ENCODE data around the gene NCKAP5.

The NCKAP5 gene

DNA sequence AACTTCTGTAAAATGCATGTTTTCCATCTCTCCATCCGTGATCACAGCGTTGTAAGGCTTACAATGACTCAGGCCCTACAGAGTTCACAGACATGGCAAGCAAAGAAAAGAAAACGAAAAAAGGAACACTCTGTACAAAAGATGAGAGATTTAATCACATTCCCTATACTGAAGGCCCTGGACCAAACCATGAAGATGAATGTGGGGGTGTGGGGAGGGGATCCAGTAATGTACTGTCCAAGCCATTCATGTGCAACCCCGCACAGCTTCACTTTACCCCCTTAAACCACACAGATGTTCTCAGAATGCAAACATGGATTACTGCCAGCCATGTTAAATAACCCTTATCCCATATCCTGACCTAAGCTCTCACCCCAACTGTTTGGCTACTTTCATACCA lies 391.1 kb downstream of the NCKAP5 start:
- DNase-seq: no peak

- no peak for DNase-seq
These were observed 392.3 kb downstream of the NCKAP5 start for GRCh38 chr2:133175926-133176325.

GRCh38 chr2:133173224-133173623 lies 395.0 kb downstream of the NCKAP5 start:
- no peak for DNase-seq

DNA sequence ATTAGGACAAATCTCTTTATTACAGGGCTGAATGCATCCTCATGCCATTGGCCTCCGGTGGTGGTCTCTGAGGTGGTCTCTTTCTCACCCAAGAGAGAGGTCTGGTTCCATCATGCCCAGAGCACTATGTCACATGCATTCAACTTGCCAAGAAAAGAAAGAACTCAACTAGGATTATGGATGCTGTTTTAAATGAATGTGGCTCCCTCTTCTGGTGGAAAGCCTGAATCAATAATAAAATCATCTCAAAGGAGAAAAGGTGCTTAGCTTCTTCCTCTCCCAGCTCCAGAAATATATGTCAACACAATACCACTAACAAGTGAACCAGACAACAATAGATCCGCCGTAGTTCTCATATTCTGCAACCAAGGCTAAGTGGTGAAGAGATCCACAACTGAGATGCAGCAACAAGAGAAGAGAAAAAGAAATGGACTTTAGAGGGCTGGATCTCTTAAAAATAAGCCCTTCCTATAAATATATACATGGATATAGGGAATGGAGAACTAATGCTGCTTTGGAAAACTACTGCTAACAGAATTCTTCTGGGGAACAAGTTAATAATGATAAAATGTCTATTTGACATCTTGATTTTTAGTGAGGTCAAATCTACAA lies 396.8 kb downstream of the NCKAP5 start:
- no peak for DNase-seq

DNA sequence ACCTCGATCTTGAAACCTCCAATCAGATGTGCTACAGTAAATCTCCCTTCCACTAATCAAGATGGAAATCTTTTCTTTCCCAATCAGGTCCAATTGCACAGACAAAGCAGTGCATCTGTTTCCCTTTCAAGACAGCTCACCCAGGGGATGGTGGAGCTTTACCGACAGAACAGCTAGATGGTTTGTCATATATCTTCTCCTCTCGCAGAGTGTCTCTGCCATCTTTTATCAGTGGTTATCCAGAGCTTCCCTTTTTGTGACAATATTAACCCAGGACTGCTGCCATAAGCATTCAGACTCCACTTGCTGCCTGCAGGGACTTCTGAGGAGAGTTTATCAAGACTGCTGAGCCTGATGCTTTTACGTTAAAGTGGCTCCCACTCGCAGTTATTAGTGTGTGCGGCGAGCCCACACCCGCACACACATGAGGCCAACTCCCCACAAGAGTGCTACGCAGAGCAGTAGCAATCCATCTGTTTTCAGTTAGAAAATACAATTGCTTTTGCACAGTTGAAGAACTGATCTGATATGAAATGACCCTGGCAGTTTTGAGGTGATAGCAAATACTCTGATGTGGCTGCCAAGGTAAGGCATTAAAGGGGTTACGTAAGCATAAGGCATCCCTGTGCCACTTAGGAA lies 398.9 kb downstream of the NCKAP5 start:
- DNase-seq: no peak

GRCh38 chr2:133167990-133168389 lies 400.3 kb downstream of the NCKAP5 start:
- no peak for DNase-seq

DNA sequence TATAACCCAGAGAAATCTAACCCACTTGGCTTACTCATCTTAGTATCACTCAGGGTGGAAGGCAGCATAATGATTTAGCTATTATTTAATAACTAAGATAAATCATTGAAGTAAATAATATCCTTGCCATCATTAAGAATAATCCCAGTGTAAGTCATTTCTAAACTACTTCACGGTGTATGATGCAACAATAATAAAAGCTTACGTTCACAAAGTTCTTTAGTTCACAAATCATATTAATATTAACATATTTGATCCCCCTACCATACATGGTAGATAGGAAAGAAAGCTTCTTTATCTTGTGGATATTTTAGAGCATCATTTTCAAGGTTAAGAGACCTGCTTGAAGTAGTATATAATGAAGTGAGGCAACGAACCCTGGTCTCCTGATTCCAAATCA lies 401.0 kb downstream of the NCKAP5 start:
- no peak for DNase-seq

DNA sequence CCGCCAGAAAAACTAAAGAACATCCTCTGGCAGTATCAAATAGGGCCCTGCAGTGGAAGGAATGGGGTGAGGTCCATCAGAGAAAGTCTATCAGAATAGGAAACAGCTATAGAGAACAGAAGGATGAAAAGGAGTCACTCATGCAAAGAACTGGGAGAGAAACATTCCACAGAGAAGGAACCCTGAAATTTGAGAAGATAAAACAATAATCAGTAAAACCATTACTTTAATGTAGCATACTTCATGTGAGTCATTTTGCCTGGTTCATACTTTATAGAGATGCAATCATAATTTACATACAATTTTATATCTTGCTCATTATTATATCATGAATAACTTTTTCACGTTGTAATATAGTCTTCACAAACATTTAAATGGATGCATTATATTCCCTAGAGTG lies 402.2 kb downstream of the NCKAP5 start:
- no peak for DNase-seq

DNA sequence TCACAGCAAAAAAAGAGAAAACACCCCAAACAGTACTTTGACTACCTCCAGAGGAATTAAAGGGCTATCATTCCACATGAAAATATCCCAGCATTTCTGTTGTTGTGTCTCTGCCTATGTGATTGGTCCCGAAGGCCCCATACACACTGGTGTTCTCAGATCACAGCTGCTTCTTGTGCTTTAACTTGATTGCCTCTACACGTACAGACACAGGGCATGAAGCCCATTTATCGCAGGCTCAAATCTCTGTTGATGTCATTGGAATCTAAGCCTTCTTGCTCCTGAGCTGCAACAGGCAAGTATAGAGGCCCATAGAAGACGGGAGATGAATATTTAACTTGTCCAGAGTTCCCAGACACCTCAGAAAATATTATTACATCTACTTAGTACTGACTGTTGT lies 405.2 kb downstream of the NCKAP5 start:
- no peak for DNase-seq

DNA sequence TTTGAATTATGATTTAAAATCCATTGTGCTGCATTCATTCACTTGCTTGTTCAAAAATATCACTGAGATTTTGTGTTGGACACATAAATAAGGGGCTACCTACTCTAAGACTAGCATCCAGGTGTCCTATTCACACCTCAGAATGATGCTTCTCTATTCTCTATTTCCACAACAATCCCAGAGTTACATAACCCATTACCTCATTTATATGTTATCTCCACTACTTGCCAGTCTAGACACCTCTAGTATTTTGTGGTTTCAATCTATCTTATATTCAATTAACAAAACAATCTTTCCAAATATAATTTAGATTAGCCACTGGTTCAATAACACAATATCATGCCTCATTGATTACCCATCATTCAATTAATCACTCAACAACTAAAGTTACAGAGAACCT lies 409.8 kb downstream of the NCKAP5 start:
- no peak for DNase-seq

- DNase-seq: no peak
These were observed 410.2 kb downstream of the NCKAP5 start for GRCh38 chr2:133158024-133158423.

DNA sequence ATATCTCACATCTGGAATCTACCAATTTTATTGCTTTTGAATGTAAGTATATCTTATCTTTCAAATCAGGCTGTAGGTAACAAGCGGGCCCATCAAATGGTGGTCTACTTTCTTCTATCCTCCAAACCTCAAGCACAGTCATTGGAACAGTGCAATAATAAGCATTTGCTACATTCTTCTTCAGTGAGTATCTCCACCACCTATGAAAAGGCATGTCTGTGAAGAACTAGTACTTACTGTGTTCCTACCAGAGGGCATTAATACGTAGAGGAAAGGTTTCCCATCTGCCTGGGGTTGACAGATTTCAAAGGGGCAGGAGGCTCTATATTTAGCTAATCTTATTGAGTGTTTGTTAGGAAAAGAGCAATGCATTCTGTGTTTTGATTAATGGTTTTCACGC lies 411.1 kb downstream of the NCKAP5 start:
- no peak for DNase-seq

GRCh38 chr2:133152801-133153200 lies 415.5 kb downstream of the NCKAP5 start:
- no peak for DNase-seq

- DNase-seq: no peak
These were observed 420.1 kb downstream of the NCKAP5 start for GRCh38 chr2:133148187-133148586.

GRCh38 chr2:133146893-133147292 lies 421.4 kb downstream of the NCKAP5 start:
- no peak for DNase-seq

GRCh38 chr2:133143645-133144044 lies 424.6 kb downstream of the NCKAP5 start:
- DNase-seq: no peak

- no peak for DNase-seq
These were observed 426.2 kb downstream of the NCKAP5 start for GRCh38 chr2:133142087-133142486.

DNA sequence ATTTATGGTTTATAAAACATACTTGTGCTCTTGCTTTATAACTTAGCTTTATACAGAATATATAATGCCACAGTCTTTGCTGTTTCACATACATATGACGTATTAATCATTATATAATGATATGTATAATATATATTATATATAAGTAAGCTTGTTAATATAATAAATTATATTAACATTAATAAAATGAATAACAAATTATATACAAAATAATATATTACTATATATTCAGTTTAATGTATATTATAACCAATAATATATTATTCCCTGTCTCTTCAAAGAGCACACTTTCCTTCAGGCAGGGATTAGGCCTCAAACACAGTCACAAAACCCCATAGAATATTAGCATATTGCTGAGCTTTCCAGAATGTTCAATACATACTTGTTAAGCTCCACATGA lies 427.6 kb downstream of the NCKAP5 start:
- DNase-seq: no peak

GRCh38 chr2:133139847-133140533 lies 428.3 kb downstream of the NCKAP5 start:
- DNase-seq: no peak

- no peak for DNase-seq
These were observed 429.6 kb downstream of the NCKAP5 start for GRCh38 chr2:133138693-133139092.

GRCh38 chr2:133135035-133135654 lies 433.1 kb downstream of the NCKAP5 start:
- DNase-seq: no peak

- DNase-seq: no peak
These were observed 437.6 kb downstream of the NCKAP5 start for GRCh38 chr2:133130548-133131246.

GRCh38 chr2:133124446-133124845 lies 443.8 kb downstream of the NCKAP5 start:
- no peak for DNase-seq

All from activated CD4-positive, alpha-beta T cell treated with anti-CD3 and anti-CD28 coated beads for 48 hours (primary cell).